Ascending aorta (tissue), 2 donors: ENCODE results near the gene GSN. TPM values are rescaled to one million over a fixed set of nuclear protein-coding genes. Genes with fewer than 3 reads are reported as not detected.

ENCODE experiments used
- DNase-seq, 2 donors: peaks; one replicate each; pipeline ENCODE4 v3.0.0-alpha.2; 2019; ENCODE audit warnings: low spot score in 2 of 2
- H3K27ac ChIP-seq, 2 donors: fragments of 200-600 bp; sonication (generic); one replicate each; pipeline ENCODE4 v1.5.1; 2016 to 2017; ENCODE audit warnings: mild to moderate bottlenecking in 1 of 2
- H3K27me3 ChIP-seq: fragments of 200-600 bp; sonication (generic); one replicate; pipeline ENCODE4 v1.5.1; 2017
- H3K36me3 ChIP-seq, 2 donors: fragments of 200-600 bp; sonication (generic); one replicate each; pipeline ENCODE4 v1.5.1; 2016
- H3K4me1 ChIP-seq, 2 donors: fragments of 200-600 bp; sonication (generic); one replicate each; pipeline ENCODE4 v1.5.1; 2016 to 2017; ENCODE audit warnings: mild to moderate bottlenecking in 1 of 2
- H3K4me3 ChIP-seq, 2 donors: fragments of 200-600 bp; sonication (generic); one replicate each; pipeline ENCODE4 v1.5.1; 2016 to 2017; ENCODE audit warnings: mild to moderate bottlenecking in 1 of 2
- H3K9me3 ChIP-seq, 2 donors: fragments of 200-600 bp; sonication (generic); one replicate each; pipeline ENCODE4 v1.5.1; 2016
- intact Hi-C: fragments of 100-400 bp; cut with DNase I; formaldehyde crosslinking; loops from one replicate; pipeline ENCODE4 v1.15.1; 2023
- total RNA-seq: library from RNA; depleted of rRNA; stranded (reverse); fragments of >200 nt; gene quantifications from one replicate; pipeline ENCODE4 v1.1.0, GENCODE V29; 2016
- TF ChIP-seq, protein P1 (sequence below), 3 experiments: fragments of 200-600 bp in 2 of 3; fragments of 450-650 bp in 1 of 3; sonication (generic) in 2 of 3; IDR thresholded peaks; one replicate each; pipeline ENCODE4 v1.5.1; 2016 to 2019; ENCODE audit warnings: antibody characterized with exemption in 3 of 3, mild to moderate bottlenecking in 1 of 3, moderate library complexity in 1 of 3

Gene GSN
- total RNA-seq, 1 donor from 2014 or later, result 3,012 TPM

DNA sequence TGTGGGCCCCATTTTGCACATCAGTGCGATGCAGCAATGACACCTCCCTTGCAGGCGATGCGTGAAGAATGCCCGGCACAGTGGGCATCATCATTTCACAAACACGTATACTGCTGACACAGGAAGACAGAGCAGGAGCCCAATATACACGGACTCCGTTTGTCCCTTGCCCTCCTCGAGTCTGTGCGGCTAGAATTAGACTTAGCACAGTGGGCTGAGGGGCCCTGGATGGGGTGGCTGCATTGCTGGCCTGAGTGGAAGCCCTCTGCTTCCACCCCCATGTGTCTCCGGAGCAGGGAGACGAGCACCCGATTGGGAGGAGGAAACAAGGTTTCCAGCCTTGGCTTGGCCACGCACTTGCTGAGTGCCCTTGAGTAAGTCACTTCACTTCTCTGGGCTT lies 40.8 kb downstream of the GSN start:
- Histone ChIP-seq H3K36me3 (peaks cover 96 to 97% of the 10 kb centered on the region in 2 donors), H3K27ac (peak overlapping the region; percentile 9 to 50), H3K4me1 (peaks cover 9 to 27% of the 10 kb centered on the region in 2 donors), H3K27me3 (no peaks in the 10 kb centered on the region), H3K9me3 (no peaks in the 10 kb centered on the region), H3K4me3 (no peak overlapping the region)
- DNase-seq, result peak in 1 of 2 donors; percentile 6
- intact Hi-C loops, result loop anchor here (10.0 kb wide), 1 partner anchor 176 kb away; no protein-coding TSS in a partner anchor
- TF ChIP-seq, protein P1, sequence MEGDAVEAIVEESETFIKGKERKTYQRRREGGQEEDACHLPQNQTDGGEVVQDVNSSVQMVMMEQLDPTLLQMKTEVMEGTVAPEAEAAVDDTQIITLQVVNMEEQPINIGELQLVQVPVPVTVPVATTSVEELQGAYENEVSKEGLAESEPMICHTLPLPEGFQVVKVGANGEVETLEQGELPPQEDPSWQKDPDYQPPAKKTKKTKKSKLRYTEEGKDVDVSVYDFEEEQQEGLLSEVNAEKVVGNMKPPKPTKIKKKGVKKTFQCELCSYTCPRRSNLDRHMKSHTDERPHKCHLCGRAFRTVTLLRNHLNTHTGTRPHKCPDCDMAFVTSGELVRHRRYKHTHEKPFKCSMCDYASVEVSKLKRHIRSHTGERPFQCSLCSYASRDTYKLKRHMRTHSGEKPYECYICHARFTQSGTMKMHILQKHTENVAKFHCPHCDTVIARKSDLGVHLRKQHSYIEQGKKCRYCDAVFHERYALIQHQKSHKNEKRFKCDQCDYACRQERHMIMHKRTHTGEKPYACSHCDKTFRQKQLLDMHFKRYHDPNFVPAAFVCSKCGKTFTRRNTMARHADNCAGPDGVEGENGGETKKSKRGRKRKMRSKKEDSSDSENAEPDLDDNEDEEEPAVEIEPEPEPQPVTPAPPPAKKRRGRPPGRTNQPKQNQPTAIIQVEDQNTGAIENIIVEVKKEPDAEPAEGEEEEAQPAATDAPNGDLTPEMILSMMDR (IDR thresholded peaks at IDR 0.05), result no peak

DNA sequence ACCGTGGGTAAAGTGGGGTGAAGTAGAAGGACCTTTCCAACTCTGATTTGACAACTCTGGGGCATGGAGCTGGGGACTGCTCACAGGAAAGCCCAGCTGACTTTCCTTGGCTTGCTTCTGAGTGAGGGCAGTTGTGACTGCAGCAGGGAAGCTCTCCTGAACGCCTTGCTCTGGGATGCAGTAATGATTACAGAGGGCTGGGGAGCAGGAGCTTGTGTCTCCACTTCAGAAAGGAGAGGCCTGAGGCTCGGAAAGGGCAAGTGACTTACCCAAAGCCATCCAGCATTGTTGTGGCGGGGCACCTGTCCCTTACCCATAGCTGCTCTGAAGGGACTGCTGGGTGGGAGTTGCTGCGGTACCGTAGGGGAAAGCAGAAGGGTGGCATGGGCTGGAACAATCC lies 41.2 kb downstream of the GSN start:
- Histone ChIP-seq H3K9me3 (no peaks in the 10 kb centered on the region), H3K36me3 (peaks cover 95 to 97% of the 10 kb centered on the region in 2 donors), H3K27ac (peak overlapping the region; percentile 9 to 50), H3K4me1 (peaks cover 6 to 23% of the 10 kb centered on the region in 2 donors), H3K27me3 (no peaks in the 10 kb centered on the region), H3K4me3 (no peak overlapping the region)
- peak in 1 of 2 donors; percentile 5 for DNase-seq
- TF ChIP-seq, protein P1 (IDR thresholded peaks at IDR 0.05), result no peak
- intact Hi-C loops, result loop anchor here (10.0 kb wide), 1 partner anchor 176 kb away; no protein-coding TSS in a partner anchor

DNA sequence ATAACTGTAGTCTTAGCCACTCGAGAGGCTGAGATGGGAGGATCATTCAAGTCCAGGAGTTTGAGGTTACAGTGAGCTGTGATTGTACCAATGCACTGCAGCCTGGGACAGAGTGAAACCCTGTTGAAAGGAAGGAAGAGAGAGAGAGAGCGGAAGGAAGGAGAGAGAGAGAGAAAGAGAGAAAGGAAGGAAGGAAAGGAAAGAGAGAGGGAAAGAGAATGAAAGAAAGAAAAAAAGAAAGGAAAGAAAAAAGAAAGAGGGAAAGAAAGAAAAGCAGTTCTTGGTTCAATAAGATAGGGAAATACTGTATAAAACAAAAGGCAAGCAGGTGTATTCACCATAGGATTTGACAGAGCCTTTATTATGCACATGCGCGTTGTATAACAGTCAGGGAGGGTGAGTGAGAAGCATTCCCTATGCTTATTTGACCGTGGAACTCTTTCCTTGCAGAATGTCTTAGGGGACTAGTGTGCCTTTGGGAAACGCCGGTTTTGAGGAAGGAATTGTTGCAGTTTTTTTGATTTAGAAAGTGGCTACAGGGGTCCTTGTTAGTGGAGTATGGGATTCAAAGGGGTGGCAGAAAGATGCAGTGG lies 42.0 kb downstream of the GSN start:
- Histone ChIP-seq H3K36me3 (peaks cover 91 to 97% of the 10 kb centered on the region in 2 donors), H3K4me3 (no peak overlapping the region), H3K27me3 (no peaks in the 10 kb centered on the region), H3K4me1 (peaks cover 0 to 16% of the 10 kb centered on the region in 2 donors), H3K9me3 (no peaks in the 10 kb centered on the region), H3K27ac (peak overlapping the region; percentile 9 to 50)
- intact Hi-C loops, result loop anchor here (10.0 kb wide), 1 partner anchor 175 kb away; no protein-coding TSS in a partner anchor
- DNase-seq, result no peak
- TF ChIP-seq, protein P1 (IDR thresholded peaks at IDR 0.05), result no peak

DNA sequence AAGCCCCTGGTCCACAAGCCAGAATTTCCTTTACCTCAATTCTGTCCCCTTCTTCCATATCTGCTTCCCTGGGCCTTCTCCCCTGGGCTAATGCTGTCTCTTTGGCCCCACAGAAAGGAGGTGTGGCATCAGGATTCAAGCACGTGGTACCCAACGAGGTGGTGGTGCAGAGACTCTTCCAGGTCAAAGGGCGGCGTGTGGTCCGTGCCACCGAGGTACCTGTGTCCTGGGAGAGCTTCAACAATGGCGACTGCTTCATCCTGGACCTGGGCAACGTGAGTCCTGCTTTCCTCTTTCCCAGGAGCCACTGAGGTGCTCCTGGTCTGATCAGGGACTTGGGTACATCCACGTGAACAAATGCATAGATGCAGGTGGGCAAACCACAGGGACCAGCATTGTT lies 42.6 kb downstream of the GSN start:
- no peak overlapping the region for H3K27ac ChIP-seq
- no peaks in the 10 kb centered on the region for H3K9me3 ChIP-seq
- no peaks in the 10 kb centered on the region for H3K27me3 ChIP-seq
- peaks cover 91 to 97% of the 10 kb centered on the region in 2 donors for H3K36me3 ChIP-seq
- intact Hi-C loops, result no loop called here
- TF ChIP-seq, protein P1 (IDR thresholded peaks at IDR 0.05), result no peak
- H3K4me3 ChIP-seq, result no peak overlapping the region
- peak in 1 of 2 donors; percentile 5 for DNase-seq
- H3K4me1 ChIP-seq, result peaks cover 0 to 12% of the 10 kb centered on the region in 2 donors

DNA sequence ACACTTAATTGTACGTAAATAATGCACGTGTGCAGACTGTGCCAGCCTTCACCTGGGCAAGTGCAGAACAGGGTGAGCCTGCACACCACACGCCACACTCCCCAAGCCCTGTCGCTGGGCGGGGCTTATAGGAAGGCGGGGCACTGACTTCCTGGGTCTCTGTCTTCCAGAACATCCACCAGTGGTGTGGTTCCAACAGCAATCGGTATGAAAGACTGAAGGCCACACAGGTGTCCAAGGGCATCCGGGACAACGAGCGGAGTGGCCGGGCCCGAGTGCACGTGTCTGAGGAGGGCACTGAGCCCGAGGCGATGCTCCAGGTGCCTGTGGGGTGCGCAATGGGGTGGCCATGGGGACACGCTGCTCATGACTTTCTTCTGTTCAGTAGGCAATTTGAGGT lies 44.2 kb downstream of the GSN start:
- Histone ChIP-seq H3K4me1 (peaks cover 0 to 3% of the 10 kb centered on the region in 2 donors), H3K27ac (no peak overlapping the region), H3K27me3 (no peaks in the 10 kb centered on the region), H3K4me3 (no peak overlapping the region), H3K36me3 (peaks cover 93 to 98% of the 10 kb centered on the region in 2 donors), H3K9me3 (no peaks in the 10 kb centered on the region)
- TF ChIP-seq, protein P1 (IDR thresholded peaks at IDR 0.05), result no peak
- no peak for DNase-seq
- intact Hi-C loops, result loop anchor here (2.0 kb wide), 1 partner anchor 13 kb away; no protein-coding TSS in a partner anchor
